AG10803 (cell line): ENCODE results near the gene TTC7B.

ENCODE experiments used
- DNase-seq: peaks from one replicate; pipeline ENCODE4 v3.0.0; 2010; ENCODE audit warnings: low read depth
- H3K4me3 ChIP-seq: 2 replicates; pipeline ENCODE4 v1.5.1; 2011; ENCODE audit warnings: mild to moderate bottlenecking, low read length, control low read depth
- TF ChIP-seq, protein P1 (sequence below): conservative IDR thresholded peaks from 2 replicates; pipeline ENCODE4 v1.5.1; 2011; ENCODE audit warnings: mild to moderate bottlenecking, low read length, control low read depth, inconsistent platforms

The TTC7B gene

DNA sequence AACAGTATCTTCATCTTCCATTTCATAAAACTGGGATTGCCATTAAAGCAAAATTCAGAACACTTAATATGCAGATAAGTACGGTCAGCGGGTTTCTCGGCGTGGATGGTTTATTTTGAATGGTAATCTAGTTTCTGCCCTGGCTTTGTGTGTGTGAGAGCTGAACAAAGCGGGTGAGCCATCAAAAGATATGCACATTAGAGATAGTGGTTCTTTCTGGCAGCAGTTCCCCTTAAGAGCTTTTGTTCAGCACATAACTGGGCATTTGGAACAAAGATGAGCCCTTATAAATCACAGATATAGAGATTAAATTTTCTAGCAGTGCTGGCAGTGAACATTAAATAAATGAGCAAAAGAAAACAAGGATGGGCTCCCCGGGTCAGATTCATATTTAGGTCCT is 211.9 kb downstream of the TTC7B start:
- TF ChIP-seq, protein P1, sequence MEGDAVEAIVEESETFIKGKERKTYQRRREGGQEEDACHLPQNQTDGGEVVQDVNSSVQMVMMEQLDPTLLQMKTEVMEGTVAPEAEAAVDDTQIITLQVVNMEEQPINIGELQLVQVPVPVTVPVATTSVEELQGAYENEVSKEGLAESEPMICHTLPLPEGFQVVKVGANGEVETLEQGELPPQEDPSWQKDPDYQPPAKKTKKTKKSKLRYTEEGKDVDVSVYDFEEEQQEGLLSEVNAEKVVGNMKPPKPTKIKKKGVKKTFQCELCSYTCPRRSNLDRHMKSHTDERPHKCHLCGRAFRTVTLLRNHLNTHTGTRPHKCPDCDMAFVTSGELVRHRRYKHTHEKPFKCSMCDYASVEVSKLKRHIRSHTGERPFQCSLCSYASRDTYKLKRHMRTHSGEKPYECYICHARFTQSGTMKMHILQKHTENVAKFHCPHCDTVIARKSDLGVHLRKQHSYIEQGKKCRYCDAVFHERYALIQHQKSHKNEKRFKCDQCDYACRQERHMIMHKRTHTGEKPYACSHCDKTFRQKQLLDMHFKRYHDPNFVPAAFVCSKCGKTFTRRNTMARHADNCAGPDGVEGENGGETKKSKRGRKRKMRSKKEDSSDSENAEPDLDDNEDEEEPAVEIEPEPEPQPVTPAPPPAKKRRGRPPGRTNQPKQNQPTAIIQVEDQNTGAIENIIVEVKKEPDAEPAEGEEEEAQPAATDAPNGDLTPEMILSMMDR = no peak
- DNase-seq = no peak
- H3K4me3 ChIP-seq = no peak overlapping the region

DNA sequence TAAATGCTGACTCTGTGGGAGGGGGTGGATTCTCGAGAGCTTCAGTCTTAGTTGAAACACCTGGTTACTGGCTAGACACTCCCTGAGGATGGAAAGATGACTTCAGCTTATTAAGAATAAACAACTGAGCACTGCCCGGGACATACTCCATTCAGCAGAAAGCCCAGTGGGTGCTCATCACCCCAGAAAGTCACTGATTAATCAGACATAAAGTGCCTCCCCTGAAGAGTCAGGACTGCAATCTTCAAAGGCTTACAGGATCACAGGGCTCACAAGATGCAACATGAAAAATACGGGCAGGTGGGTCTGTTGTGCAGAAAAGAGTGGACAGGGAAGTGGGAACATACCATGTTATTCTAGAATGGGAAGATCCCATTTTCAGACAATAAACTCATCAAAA is 212.4 kb downstream of the TTC7B start:
- no peak overlapping the region for H3K4me3 ChIP-seq
- no peak for DNase-seq
- TF ChIP-seq, protein P1 = no peak

DNA sequence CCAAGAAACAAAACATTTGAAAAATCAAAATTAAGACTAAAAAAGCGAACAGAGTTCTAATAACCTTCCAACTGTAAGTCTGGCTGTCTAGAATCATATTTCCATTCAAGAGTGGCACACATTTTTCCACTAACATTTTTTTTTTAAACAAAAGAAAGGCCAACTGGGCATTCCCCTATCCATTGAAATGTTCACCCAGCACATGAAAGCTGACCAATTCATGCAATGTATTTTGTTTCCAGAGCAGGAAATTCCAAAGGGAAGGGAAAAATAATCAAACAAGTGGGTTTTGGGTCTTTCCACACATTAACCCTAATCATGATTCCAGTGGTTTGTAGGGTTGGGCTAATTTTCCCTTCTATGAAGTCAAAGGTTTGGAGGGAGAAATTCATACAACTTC is 212.9 kb downstream of the TTC7B start:
- H3K4me3 ChIP-seq = no peak overlapping the region
- DNase-seq = no peak
- TF ChIP-seq, protein P1 = no peak

DNA sequence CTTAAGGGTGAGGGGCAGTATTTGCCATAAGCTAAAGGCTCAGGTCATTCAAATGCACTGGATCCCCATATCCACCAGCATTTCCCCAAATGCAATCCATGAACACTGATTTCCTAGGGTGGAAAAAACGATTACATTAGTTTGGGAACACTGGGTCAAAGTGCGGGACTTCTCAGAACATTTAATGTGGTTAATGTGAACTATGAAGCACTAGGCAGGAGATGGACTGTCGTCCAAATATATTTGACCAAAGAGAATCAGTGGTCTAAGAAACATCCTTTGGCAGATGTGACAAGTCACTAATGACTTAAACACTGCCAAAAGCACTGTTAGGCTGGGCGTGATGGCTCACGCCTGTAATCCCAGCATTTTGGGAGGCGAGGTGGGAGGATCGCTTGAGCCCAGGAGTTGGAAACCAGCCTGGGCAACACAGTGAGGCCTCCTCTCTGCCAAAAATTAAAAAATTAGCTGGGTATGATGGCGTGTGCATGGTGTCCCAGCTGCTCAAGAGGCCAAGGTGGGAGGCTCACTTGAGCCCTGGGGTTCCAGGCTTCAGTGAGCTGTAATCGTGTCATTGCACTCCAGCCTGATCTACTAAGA is 214.0 kb downstream of the TTC7B start:
- DNase-seq = no peak
- TF ChIP-seq, protein P1 = no peak

DNA sequence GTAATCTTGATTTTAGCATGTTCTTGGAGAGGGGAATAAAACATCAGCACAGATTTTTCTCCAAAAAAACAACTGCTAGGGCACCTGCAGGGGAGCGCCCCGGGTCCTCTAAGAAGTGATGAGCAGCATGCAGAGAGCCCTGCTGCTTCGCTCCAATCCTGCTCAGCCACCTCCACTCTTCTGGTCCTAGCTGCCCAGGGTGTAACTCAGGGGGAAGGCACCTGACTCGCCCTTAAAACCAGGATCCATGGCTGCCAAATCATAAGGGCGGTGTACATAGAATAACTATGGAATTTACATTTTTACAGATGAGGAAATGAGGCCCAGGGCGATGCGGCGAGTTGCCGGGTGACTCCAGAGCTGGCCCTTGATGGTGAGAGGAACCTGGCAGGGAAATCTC is 214.7 kb downstream of the TTC7B start:
- TF ChIP-seq, protein P1 = no peak
- no peak for DNase-seq
- H3K4me3 ChIP-seq = no peak overlapping the region

More for the DNA sequence above, 214.0 kb downstream of the TTC7B start:
- H3K4me3 ChIP-seq = no peak overlapping the region

DNA sequence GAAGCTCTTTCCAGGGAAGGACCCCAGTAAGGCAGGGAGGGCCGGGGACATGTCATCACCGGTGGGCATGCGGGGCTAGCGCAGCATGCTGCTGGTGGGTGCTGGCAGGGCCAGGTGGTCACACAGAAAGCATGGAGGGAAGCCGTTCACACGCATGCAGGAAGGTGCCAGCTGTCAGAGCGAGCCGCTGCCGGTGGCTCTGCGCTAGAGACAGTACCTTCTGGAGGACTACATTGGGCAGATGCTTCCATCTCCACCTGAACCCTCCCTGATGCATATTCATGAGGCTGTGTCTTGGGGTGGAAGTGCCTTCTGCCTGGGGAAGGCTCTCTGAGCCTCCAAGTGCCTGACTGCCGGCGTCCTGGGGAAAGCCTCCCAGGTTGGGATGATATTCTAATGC is 215.6 kb downstream of the TTC7B start:
- no peak overlapping the region for H3K4me3 ChIP-seq
- no peak for DNase-seq
- TF ChIP-seq, protein P1 = no peak

DNA sequence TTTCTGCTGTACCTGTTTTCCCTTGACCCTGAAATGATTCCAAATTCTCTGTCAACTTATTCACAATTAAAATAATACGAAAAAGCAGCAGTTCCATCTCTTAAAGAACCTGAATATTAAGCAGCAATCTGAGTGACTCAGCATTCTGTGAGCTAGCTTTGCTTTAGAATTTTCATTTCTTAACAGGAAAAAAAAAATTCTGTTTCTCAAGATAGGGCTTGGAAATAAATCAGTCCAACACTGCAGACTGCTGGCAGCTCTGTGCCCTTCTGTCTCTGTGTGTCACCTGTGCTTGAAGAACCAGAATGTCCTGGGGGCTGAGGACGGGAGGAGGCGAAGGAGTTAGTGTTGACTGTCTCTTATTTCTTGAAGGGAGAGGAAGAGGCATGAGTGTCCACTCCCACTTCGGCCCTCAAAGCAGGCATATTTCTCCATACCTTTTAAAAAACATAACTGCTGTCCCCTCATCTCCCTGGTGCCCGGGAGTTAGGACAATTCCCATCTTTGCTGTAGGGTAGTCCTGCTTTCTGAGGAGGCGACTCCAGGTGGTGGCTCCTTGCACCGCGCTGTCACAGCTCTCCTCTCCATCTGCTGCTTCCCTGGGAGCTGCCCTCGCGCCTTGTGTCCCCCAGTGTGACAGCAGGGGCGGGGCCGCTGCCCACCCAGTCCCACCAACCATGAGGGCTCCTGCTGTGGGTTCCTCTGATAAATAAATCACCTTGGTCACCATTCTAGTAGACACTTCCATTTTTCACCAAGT is 216.3 kb downstream of the TTC7B start:
- TF ChIP-seq, protein P1 = no peak
- peak; percentile 4 for DNase-seq
- no peak overlapping the region for H3K4me3 ChIP-seq
